IPS-15b (cell line): ENCODE results near the gene ITGB5.

Source experiments
- H3K27me3 ChIP-seq: one replicate; pipeline ENCODE4 v1.6.1; 2013; ENCODE audit warnings: low read length; ENCODE audit not compliant: control insufficient read depth, insufficient read depth
- H3K36me3 ChIP-seq: one replicate; pipeline ENCODE4 v1.6.1; 2013; ENCODE audit warnings: low read length; ENCODE audit not compliant: control insufficient read depth, insufficient read depth
- H3K4me1 ChIP-seq: one replicate; pipeline ENCODE4 v1.6.1; 2013; ENCODE audit warnings: mild to moderate bottlenecking, low read length; ENCODE audit not compliant: control insufficient read depth, insufficient read depth
- H3K4me3 ChIP-seq: one replicate; pipeline ENCODE4 v1.5.1; 2013; ENCODE audit warnings: low read depth, low read length
- H3K9ac ChIP-seq: one replicate; pipeline ENCODE4 v1.6.1; 2013; ENCODE audit warnings: low read depth, mild to moderate bottlenecking, low read length
- H3K9me3 ChIP-seq: one replicate; pipeline ENCODE4 v1.6.1; 2013; ENCODE audit warnings: mild to moderate bottlenecking, low read length; ENCODE audit not compliant: control insufficient read depth, insufficient read depth

The ITGB5 gene

GRCh38 chr3:124841517-124841916, 45.6 kb downstream of the ITGB5 start:
- H3K9ac ChIP-seq = no peak overlapping the region
- H3K4me3 ChIP-seq = no peak overlapping the region
- peaks cover 11% of the 10 kb centered on the region for H3K36me3 ChIP-seq
- H3K9me3 ChIP-seq = no peaks in the 10 kb centered on the region
- no peaks in the 10 kb centered on the region for H3K4me1 ChIP-seq
- no peaks in the 10 kb centered on the region for H3K27me3 ChIP-seq

GRCh38 chr3:124840331-124840730, 46.8 kb downstream of the ITGB5 start:
- Histone ChIP-seq H3K36me3 (peaks cover 4% of the 10 kb centered on the region), H3K4me1 (peaks cover 5% of the 10 kb centered on the region)

DNA sequence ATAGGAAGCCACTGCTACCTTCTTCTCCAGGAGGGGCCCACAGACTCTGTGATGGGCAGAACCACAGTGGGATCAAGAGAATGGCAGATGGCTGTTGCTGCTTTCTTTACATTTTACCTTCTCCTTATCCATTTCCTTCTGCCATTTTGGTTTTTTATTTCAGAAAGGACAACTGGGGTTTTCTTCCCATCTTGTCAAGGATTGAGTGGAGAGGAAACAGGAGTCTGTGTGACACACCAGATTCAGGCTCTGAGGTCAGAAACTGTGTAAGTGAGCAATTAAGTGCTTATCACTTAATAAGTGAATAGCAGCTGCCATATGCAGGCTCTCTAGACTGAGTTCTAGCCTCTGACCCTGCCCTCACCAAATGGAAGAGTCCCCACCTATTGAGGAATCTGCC, 47.3 kb downstream of the ITGB5 start:
- no peaks in the 10 kb centered on the region for H3K9me3 ChIP-seq
- H3K27me3 ChIP-seq = no peaks in the 10 kb centered on the region
- H3K36me3 ChIP-seq = peaks cover 4% of the 10 kb centered on the region
- no peak overlapping the region for H3K9ac ChIP-seq
- peaks cover 9% of the 10 kb centered on the region for H3K4me1 ChIP-seq
- H3K4me3 ChIP-seq = no peak overlapping the region

More at GRCh38 chr3:124840331-124840730, 46.8 kb downstream of the ITGB5 start:
- Histone ChIP-seq H3K27me3 (no peaks in the 10 kb centered on the region), H3K9ac (no peak overlapping the region), H3K4me3 (no peak overlapping the region), H3K9me3 (no peaks in the 10 kb centered on the region)

DNA sequence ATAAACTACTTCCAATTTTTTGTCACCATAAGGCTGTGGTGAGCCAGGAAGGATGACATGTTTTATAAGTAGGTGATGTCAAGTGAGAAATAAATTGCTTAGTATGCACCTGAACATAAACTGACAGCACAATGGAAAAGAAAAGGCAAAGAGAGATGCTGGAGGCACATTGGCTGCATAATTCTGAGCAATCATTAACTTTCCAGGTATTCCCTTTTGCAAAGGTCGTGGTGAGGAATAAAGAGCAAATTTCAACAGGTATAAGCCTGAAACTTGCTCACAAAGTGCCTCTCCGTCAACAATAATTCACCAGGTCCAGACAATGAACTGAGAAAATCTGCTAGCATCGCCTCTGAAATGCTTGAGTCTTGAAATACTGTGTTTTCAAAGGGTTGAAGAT, 48.2 kb downstream of the ITGB5 start:
- Histone ChIP-seq H3K4me3 (no peak overlapping the region), H3K27me3 (no peaks in the 10 kb centered on the region), H3K4me1 (peaks cover 13% of the 10 kb centered on the region), H3K9ac (no peak overlapping the region), H3K9me3 (no peaks in the 10 kb centered on the region), H3K36me3 (peaks cover 4% of the 10 kb centered on the region)

- H3K4me1 ChIP-seq = peaks cover 15% of the 10 kb centered on the region
- H3K9me3 ChIP-seq = no peaks in the 10 kb centered on the region
- no peak overlapping the region for H3K9ac ChIP-seq
- H3K27me3 ChIP-seq = no peaks in the 10 kb centered on the region
- no peak overlapping the region for H3K4me3 ChIP-seq
- peaks cover 4% of the 10 kb centered on the region for H3K36me3 ChIP-seq
These were observed 49.4 kb downstream of the ITGB5 start for GRCh38 chr3:124837730-124838186.

- Histone ChIP-seq H3K36me3 (peaks cover 4% of the 10 kb centered on the region), H3K4me3 (no peak overlapping the region), H3K9me3 (no peaks in the 10 kb centered on the region), H3K4me1 (peaks cover 15% of the 10 kb centered on the region), H3K9ac (no peak overlapping the region), H3K27me3 (no peaks in the 10 kb centered on the region)
These were observed 50.1 kb downstream of the ITGB5 start for GRCh38 chr3:124837065-124837464.

GRCh38 chr3:124836448-124836847, 50.7 kb downstream of the ITGB5 start:
- H3K4me3 ChIP-seq = no peak overlapping the region
- H3K36me3 ChIP-seq = peaks cover 4% of the 10 kb centered on the region
- no peak overlapping the region for H3K9ac ChIP-seq
- peaks cover 15% of the 10 kb centered on the region for H3K4me1 ChIP-seq
- H3K9me3 ChIP-seq = no peaks in the 10 kb centered on the region
- no peaks in the 10 kb centered on the region for H3K27me3 ChIP-seq

DNA sequence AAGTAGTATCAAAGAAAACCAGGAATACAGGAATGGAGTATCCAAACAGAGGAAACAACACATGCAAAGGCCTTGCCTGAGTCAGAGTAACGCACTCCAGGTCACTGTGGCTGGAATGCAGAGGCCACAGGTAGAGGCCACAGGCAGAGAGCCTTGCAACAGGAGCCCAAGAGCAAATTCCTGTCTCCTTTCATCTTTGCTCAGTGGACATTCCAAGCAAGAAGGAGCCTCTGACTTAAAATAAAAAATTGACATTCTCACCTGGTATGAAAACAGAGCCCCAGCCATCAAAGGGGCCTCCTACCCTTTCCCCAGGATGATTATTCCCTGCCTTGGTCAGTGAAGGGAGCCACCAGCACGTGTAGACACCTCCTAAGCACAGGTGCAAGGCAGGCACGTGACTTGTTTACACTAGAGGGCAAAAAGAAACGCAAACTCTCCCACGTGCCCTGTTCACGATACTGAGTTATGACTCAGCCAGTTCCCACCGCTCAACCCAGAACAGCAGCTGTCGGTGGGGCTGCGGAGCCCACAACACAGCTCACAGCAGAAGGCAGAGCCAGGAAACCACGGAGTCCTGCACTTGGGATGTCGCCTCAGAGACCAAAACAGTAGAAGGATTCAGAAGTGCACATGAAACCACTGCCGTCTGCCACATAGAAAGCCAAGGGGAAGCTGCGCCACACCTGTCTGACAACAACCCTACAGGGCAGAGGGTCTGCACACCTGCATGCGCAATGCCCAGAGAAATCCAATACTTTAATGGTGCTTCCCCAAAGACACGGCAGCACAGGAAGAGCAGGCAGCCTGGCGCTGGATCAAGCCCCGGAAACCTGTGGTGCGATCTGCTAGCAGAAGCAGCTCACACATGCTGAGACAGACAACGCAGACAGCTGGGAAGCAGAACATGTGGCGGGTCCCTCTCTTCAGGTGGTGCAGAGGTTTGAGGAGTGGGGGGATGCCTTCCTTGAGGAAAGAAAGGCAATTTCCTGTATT, 52.1 kb downstream of the ITGB5 start:
- no peak overlapping the region for H3K4me3 ChIP-seq
- H3K9me3 ChIP-seq = no peaks in the 10 kb centered on the region
- H3K36me3 ChIP-seq = no peaks in the 10 kb centered on the region
- peak overlapping the region; percentile 32 for H3K9ac ChIP-seq
- H3K27me3 ChIP-seq = no peaks in the 10 kb centered on the region
- peaks cover 17% of the 10 kb centered on the region for H3K4me1 ChIP-seq

- Histone ChIP-seq H3K9ac (no peak overlapping the region), H3K4me1 (peaks cover 27% of the 10 kb centered on the region), H3K36me3 (no peaks in the 10 kb centered on the region)
These were observed 53.3 kb downstream of the ITGB5 start for GRCh38 chr3:124833710-124834332.

GRCh38 chr3:124832782-124833709, 54.1 kb downstream of the ITGB5 start:
- no peaks in the 10 kb centered on the region for H3K36me3 ChIP-seq
- H3K9ac ChIP-seq = no peak overlapping the region
- no peaks in the 10 kb centered on the region for H3K27me3 ChIP-seq
- no peaks in the 10 kb centered on the region for H3K9me3 ChIP-seq
- H3K4me3 ChIP-seq = no peak overlapping the region
- peaks cover 35% of the 10 kb centered on the region for H3K4me1 ChIP-seq

More at GRCh38 chr3:124833710-124834332, 53.3 kb downstream of the ITGB5 start:
- no peak overlapping the region for H3K4me3 ChIP-seq
- H3K9me3 ChIP-seq = no peaks in the 10 kb centered on the region
- H3K27me3 ChIP-seq = no peaks in the 10 kb centered on the region

DNA sequence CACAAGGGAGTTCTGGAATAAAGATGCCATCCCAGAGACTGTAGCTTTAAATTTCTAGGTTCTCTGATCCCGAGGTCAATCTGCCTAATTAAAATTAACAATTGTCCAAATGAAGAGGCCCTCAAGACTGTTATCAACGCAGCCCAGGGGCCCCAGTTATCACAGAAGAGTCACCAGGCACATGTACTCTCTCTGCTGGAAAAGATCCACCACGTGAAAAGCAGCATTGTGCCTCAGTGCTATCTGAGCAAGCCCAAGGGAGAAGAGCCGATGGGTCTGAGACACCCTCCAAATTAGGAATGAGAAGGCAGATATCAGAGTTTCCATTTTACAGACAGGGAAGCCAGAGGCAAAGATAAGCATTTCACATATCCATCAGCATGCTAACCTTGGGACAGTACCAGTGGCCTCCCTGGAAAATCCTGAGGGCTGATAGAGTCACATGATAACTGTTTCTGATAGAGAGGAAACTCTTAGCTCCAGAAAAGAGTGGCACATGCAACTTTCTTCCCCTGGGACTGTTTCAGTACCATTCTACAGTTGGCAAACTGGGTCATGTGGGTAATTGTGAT, 55.5 kb downstream of the ITGB5 start:
- Histone ChIP-seq H3K36me3 (no peaks in the 10 kb centered on the region), H3K4me1 (peaks cover 42% of the 10 kb centered on the region)

More for the DNA sequence above, 55.5 kb downstream of the ITGB5 start:
- no peak overlapping the region for H3K9ac ChIP-seq
- no peaks in the 10 kb centered on the region for H3K9me3 ChIP-seq
- no peak overlapping the region for H3K4me3 ChIP-seq
- no peaks in the 10 kb centered on the region for H3K27me3 ChIP-seq
